Measurements from ENCODE around the gene EXOC6B.

The EXOC6B gene

GRCh38 chr2:72292433-72292832 is 533.4 kb downstream of the EXOC6B start:
- H3K4me3 ChIP-seq (ENCODE audit: low read length), result no peak overlapping the region
- TF ChIP-seq CTCF (conservative IDR thresholded peaks at IDR 0.05; ENCODE audit: low read length), result no peak
- DNase-seq (ENCODE audit: low read depth), result no peak

GRCh38 chr2:72291059-72291458 is 534.8 kb downstream of the EXOC6B start:
- no peak for TF ChIP-seq CTCF (conservative IDR thresholded peaks at IDR 0.05; ENCODE audit: low read length)
- DNase-seq (ENCODE audit: low read depth), result no peak
- no peak overlapping the region for H3K4me3 ChIP-seq (ENCODE audit: low read length)

GRCh38 chr2:72289736-72290135 is 536.1 kb downstream of the EXOC6B start:
- TF ChIP-seq CTCF (conservative IDR thresholded peaks at IDR 0.05; ENCODE audit: low read length), result no peak
- DNase-seq (ENCODE audit: low read depth), result no peak
- H3K4me3 ChIP-seq (ENCODE audit: low read length), result no peak overlapping the region

- peak; percentile 80 for DNase-seq (ENCODE audit: low read depth)
- TF ChIP-seq CTCF (conservative IDR thresholded peaks at IDR 0.05; ENCODE audit: low read length), result no peak
- H3K4me3 ChIP-seq (ENCODE audit: low read length), result no peak overlapping the region
These were observed 536.5 kb downstream of the EXOC6B start for GRCh38 chr2:72289283-72289682.

- no peak overlapping the region for H3K4me3 ChIP-seq (ENCODE audit: low read length)
- peak; percentile 43 for DNase-seq (ENCODE audit: low read depth)
- no peak for TF ChIP-seq CTCF (conservative IDR thresholded peaks at IDR 0.05; ENCODE audit: low read length)
These were observed 547.8 kb downstream of the EXOC6B start for GRCh38 chr2:72278046-72278445.

GRCh38 chr2:72276876-72277275 is 549.0 kb downstream of the EXOC6B start:
- no peak for DNase-seq (ENCODE audit: low read depth)
- H3K4me3 ChIP-seq (ENCODE audit: low read length), result no peak overlapping the region
- TF ChIP-seq CTCF (conservative IDR thresholded peaks at IDR 0.05; ENCODE audit: low read length), result no peak

GRCh38 chr2:72276356-72276755 is 549.5 kb downstream of the EXOC6B start:
- no peak overlapping the region for H3K4me3 ChIP-seq (ENCODE audit: low read length)
- DNase-seq (ENCODE audit: low read depth), result peak; percentile 33
- no peak for TF ChIP-seq CTCF (conservative IDR thresholded peaks at IDR 0.05; ENCODE audit: low read length)

Measured in AG10803 (cell line).